Activated naive CD8-positive, alpha-beta T cell treated with anti-CD3 and anti-CD28 coated beads, Interleukin-2, amount 50 U/mL, for 16 hours (primary cell): ENCODE measurements around the gene RFC2.
"Not testable (repeated sequence)": the region's sequence is repeated elsewhere in the genome, so short reads cannot be mapped to it uniquely, and the experiment has no call there.

Source experiments
- DNase-seq: peaks from one replicate; pipeline ENCODE4 v3.0.0-alpha.2; 2020; ENCODE audit warnings: low read depth, low spot score

Gene RFC2

DNA sequence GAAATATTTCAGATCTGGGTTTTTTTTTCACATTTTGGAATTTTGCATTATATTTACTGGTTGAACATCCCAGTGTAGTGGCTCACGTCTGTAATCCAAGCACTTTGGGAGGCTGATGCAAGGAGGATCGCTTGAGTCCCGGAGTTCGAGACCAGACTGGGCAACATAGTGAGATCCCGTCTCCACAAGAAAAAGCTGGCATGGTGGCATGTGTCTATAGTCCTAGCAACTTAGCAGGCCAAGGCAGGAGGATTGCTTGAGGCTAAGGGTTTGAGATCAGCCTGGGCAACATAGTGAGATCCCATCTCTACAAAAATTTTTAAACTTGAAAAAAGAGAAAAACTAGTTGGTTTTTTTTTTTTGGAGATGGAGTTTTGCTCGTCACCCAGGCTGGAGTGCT, 6.0 kb downstream of the RFC2 start:
- DNase-seq, result no peak

DNA sequence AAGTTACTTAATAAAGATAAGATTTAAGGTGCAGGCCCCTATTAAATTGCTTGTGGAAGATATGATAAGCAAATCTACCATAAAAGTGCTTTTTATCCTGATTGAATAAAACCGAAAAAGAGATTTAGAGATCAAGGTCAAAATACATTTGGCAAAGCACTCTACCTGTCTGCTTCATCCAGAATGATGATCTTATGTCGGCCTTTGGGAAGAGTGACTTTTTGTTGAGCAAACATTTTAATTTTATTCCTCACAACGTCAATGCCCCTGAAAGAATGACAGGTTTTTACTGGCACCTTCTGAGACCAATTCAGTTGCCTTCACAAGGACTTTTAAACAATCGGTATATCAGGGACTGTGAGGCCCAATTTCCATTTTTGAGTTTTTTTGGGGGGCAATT, 7.7 kb downstream of the RFC2 start:
- DNase-seq, result no peak

DNA sequence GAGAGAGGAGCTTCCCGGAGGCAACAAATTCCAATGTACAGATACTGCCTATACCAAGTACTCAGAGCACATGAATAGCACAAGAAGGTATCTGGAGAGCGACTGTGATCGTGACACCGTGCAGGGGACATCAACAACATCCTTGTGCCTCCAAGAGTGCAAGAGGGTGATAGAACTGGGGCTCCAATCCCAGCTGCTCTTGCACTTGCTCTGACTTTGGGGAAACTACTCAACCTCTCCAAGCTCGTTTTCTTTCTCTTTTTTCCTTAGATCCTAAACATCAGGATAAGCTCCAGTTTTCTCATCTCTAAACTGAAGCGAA, 12.1 kb downstream of the RFC2 start:
- DNase-seq, result no peak

DNA sequence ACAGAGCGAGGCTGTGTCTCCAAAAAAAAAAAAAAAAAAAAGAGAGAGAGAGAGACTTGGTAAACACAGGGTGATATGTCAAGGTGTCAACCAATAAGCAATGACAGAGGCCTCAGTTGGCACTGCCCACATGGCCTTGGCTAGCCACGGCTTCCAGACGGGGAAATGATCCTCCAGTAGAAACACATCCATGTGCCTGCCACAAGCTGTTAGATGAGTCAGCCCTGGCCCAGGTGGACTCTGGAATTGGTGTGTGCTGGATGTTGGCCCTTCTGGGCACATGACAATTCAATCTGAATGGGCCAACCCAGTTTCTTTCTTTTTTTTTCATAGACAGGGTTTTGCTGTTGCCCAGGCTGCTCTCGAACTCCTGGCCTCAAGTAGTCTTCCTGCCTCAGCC, 13.7 kb downstream of the RFC2 start:
- no peak for DNase-seq

DNA sequence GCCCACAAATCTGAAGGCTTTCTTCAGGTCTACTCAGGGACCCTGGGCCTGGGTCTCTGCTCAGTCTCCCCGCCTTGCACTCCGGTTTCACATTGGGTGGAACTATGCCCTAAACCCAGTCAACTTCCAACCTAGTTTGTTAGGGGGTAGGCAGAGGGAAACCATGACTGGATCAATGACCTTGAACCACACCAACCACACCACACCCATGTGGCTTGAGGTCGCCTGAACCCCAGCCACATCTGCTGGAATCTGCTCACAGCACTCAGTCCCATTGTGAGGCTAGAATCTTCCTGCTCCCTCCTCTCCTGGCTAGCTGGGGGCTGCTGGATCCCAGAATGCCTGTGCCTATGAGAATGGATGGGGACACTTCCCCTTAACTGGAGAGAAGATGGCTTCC, 17.9 kb downstream of the RFC2 start:
- DNase-seq, result no peak

DNA sequence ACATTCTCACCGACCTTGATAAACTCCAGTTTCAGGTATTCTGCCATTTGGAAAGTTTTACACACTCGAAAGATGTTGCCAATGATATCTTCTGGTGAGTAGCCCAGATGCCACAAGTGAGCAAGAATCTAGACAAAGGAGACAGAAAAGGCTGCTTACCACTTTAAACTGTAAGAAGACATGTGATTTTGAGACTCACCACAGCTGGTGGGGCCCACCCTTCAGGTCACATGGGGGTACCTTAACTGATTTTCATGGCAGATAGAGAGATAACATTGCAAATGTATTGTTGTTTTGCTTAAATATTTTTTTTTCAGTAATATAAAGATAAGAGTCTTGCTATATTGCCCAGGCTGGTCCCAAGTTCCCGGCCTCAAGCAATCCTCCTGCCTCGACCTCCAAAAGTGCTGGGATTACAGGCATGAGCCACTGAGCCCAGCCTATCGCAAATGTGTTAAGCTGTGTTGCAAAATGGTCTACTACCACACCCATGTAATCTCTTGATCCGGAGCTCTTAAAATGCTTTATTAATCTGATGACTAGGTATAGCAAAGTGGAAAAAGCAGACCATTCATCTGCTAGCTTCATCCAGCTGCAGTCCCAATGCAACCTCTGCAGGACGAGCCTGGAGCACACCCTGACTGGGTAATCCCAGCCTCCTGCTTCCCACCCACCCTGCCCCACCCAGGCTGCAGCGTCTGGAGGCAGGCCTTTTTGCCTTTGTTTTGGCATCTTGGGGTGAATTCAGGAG, 18.5 kb downstream of the RFC2 start:
- no peak for DNase-seq

DNA sequence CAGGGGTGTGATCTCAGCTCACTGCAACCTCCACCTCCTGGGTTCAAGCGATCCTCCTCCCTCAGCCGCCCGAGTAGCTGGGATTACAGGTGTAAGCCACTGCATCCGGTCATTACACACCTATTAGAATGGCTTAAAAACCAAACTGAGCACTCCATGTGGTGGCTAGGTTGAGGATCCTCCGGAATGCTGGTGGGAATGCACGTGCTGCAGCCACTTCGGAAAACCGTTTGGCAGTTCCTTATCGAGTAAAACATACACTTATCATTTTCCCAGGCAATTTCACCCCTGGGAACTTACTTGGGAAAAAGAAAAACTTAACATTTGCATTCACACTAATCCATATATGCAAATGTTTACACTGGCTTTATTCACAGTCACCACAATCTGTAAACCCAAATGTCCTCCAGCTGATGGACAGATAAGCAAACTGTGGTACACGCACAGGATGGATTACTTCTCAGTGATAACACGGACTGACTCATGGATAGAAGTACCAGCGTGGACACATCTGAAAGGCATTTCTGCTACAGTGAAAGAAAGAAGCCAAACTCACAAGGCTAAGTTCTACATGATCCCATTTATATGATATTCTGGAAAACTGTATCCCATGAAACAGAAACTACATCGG, 20.4 kb downstream of the RFC2 start:
- DNase-seq, result no peak

DNA sequence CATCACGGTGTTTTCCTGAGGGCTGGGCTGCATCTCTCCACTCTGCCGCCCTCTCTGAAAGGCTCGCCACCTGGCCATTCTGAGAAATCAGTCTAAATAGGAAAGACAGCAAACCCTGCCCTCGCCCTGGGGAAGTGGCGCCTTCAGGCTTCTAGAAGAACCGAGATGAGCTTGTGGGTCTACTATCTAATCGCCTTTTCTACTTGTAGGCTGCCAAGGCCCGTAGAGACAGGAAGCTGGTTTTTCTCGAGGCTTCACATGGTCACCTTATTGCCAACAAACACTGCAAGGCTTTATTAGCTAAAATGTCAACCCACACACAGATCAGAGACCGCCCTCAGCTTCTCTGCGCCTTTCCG, 23.0 kb downstream of the RFC2 start:
- DNase-seq, result no peak

DNA sequence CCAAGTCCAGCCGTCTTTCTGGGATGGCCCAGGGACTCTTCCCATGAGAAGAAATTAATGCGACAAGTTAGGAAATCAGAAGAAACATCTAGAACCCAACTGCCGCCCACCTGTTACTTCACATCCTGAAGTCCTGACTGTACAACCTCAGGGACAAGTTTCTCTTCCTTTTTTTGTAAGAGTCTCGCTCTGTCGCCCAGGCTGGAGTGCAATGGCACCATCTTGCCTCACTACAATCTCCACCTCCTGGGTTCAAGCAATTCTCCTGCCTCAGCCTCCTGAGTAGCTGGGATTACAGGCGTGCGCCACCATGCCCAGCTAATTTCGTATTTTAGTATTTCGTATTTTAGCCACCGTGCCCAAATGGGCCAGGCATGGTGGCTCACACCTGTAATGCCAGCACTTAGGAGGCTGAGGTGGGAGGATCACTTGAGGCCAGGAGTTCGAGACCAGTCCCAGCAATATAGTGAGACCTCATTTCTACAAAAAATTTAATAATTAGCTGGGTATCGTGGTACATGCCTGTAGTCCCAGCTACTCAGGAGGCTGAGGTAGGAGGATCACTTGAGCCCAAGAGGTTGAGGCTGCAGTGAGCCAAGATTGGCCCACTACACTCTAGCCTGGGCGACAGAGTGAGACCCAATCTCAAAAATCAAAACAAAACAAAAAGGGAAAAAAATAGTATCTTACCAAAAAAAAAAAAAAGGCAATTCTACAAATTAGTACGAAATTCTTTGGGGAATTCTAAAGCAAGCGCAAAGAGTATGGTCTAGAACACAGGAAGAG, 23.6 kb downstream of the RFC2 start:
- DNase-seq, result no peak

DNA sequence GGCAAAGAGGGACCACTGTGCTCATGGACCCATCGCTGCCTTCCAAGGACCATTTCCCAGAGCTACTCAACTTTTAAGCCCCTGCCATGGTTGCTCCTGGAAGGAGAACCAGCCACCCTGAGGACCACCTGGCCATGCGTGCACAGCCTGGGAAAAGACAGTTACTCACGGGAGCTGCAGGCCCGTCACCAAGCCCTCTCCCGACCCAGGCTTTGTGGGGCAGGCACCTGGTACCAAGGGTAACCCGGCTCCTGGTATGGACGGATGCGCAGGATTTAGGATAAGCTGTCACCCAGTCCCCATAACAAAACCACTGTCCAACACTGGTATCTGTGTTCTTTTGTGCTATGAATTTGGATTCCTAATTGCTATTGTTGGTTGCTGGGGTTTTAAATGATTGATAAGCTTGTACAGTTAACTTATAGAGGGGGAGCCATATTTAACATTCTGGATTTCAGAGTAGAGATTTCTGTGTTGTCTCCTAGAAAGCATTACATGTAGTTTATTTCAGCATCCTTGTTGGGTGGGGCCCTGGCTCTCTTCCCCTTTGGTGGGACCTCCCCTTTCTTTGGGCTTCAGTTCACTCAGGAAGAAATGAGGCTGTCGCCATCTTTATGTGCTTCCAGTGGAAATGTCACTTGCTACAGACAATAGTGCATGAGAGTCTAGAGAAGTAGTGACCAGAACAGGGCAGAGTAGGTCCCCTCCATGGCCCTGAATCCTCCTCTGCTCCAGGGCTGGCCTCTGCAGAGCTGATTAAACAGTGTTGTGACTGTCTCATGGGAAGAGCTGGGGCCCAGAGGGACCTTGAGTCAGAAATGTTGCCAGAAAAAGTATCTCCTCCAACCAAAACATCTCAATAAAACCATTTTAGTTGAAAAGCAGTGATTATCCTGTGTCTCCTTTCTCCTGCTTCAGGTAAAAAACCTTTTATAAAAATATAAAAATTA, 25.0 kb downstream of the RFC2 start:
- DNase-seq, result no peak

DNA sequence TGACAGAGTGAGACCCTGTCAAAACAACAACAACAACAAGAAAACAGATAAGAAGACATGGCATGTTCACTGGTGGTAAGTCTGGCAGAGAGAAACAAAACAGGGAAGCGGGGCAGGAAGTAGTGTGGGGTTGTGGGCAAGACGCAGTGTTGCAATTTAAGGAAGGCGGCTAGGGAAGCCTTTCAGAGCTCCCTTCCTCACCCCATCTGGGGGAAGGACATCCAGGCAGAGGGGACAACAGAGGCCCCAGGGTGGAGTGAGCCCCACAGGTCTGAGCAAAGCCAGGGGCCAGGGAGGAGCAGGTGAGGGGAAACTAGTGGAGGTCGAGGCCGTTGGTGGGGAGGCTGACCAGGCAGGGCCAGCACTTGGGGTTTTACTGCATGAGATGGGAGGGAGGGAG, 27.6 kb downstream of the RFC2 start:
- no peak for DNase-seq

DNA sequence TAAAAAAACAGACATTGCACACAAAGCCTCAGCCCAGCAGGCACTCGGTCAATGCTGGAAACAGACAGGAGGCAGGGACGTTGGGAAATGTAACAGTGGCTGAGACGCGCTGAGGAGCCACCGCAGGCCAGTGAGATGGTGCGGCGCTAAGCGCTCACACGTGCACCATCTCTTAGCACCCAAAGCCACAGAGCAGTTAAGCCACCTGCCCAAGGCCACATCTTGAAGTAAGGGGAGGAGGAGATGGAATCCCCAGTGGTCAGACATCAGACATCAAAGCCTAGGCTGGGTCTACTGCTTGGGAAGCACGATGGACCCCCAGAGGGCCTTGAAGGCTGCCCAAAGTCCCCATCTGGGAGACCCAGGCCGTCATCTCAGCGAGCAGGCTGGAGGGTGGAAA, 28.8 kb downstream of the RFC2 start:
- no peak for DNase-seq

DNA sequence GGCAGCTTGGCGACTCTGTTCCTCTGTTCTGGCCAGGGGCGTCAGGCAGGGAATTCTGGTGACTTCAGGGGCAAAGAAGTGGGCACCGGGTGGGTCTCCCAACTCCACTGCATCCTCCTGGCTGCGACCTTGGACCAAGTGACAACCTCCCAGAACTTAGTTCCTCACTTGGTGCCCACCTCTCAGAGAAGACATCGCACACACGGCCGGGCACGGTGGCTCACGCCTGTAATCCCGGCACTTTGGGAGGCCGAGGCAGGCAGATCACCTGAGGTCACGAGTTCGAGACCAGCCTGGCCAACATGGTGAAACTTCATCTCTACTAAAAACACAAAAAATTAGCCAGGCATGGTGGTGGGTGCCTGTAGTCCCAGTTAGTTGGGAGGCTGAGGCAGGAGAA, 29.3 kb downstream of the RFC2 start:
- DNase-seq, result not testable (repeated sequence)

DNA sequence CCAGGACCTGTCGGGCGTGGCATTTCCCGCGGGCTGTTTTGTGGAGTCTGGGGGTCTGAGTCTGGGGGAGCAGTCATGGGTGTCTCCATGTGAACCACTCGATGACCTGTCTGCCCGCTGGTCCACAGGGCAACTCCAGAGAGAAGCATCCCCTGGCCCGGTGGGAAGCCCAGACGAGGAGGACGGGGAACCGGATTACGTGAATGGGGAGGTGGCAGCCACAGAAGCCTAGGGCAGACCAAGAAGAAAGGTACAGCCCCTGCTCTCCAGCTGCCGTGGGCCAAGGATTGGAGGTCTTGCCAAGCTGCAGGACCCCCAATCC, 29.7 kb downstream of the RFC2 start:
- no peak for DNase-seq

DNA sequence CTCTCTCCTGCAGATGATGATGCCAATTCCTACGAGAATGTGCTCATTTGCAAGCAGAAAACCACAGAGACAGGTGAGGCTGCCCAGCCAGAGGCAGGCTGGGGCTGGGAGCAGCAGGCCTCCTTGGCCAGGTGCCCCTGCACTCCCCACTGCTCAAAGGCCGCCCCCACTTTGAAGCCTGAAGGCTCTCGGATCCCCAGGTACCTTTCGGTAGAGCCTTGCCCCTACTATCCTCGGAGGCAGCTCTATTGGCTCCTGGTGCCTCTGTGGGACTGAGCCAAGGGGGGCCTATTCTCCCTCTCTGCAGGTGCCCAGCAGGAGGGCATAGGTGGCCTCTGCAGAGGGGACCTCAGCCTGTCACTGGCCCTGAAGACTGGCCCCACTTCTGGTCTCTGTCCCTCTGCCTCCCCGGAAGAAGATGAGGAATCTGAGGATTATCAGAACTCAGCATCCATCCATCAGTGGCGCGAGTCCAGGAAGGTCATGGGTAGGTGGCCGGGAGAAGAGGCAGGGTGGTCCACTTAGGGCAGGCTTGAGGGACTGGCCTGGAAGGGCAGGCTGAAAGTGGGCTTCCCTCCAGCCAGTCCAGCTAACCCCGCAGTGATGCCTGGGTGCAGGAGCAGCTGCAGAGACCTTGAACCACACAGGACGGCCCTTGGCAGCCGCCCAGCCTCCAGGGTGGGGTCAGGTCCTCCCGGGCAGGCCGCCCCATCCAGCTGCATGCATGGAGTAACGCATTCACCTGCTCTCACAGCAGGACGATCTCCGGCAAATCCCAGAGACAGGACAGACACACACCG, 30.3 kb downstream of the RFC2 start:
- no peak for DNase-seq

DNA sequence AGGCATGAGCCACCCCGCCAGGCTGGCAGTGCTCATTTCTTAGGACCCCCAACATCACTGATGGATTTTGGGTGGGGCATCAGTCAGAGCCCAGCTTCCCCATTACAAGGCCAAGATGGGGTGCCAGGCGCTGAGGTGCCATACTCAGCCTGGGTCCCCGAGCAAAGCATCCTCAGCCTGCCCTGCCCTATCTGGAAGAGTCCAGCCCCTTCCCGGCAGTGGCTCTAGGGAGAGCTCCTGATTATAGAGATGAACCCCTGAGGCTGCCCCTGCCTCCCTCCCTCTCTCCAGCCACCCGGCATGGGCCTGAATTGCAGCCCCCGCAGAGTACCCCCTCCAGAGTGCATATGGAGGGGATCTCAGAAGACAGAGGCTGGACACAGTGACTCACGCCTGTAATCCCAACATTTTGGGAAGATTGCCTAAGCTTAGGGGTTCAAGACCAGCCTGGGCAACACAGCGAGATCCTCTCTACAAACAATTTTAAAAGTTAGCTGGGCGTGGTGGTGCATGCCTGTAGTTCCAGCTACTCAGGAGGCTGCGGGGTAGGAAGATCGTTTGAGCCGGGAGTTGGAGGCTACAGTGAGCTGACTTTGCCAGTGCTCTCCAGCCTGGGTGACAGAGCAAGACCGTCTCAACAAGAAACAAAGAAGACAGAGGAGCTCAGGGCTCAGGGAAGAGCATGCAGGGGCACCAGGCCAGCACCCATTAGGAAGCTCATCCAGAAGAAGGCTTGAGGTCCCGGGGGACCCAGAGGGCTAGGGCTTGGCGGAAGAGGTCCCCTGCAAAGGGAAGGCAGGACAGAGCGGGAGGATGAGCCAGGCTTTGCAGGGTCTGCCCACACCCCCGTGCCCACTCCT, 31.1 kb downstream of the RFC2 start:
- DNase-seq, result no peak

DNA sequence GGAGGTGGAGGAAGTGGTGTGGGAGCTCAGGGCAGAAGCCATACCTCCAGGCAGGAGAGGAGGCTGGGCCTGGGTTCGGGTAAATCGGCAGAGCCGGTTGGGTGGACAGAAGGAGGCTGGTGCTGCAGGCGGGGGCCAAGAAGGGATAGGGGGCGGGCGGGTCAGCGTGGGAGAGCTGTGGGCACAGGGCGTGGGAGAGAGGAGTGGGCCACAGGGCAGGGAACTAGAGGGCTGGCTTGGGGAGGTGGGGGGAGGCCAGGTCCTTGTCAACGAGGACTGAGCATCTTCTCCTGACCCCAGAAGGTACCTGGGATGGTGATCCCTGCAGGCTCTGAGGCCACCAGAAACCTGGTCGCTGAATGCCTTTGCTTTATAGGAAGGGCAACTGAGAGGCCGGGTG, 32.5 kb downstream of the RFC2 start:
- DNase-seq, result no peak

DNA sequence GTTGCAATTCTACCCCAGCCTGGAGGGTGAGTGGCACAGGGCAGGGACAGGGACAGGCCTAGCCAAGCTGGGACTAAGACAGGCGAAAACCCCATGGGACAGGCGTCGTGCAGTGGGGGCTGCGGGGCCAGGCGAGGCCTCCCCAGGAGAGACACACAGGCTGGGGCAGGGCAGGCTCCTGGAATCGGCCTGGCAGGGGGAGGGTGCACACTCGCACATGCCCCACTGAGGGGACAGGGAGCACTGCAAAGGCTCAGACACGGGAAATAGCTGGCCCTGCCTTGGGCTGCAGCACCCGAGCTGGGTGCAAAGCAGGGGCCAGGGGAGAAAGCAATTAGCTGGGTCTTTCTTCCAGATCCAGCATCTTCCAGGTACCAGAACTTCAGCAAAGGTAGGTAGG, 34.0 kb downstream of the RFC2 start:
- no peak for DNase-seq

DNA sequence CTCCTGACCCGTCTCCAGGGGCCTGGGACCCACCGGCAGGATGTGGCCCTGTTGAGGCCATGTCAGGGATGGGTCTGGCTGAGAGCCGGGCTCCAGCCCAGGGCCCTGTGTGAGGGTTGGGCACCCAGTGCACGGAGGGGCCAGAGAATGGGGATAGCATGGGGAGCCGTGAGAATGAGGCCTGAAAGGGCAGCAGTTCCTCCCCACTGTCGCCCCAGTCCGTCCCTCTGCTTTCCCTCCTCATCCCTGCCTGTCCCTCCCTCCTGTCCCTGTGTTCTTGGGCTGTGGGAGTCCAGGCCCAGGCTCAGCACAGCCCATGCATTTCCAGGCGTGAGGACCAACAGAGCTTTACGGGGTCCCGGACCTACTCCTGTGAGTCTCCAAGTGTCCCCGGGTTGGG, 34.8 kb downstream of the RFC2 start:
- DNase-seq, result no peak

DNA sequence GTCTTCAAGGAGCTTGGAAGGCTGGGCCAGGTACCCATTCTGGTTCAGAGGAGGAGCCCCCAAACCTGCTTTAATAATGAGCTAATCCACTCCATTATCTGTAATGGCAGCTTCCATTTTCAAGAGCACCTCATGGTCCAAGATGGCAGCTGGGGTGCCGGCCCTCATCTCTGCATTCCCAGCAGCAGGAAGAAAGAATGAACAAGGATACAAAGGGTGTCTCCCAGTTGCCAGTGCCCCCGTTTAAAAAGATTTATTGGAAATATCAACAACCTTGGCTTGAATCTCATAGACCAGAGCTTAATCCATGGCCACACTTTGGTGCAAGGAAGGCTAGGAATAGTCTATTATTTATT, 35.9 kb downstream of the RFC2 start:
- no peak for DNase-seq
